Activated CD8-positive, alpha-beta T cell treated with anti-CD3 and anti-CD28 coated beads for 36 hours (primary cell): ENCODE measurements around the gene PRKN. TPM values are rescaled to one million over a fixed set of nuclear protein-coding genes. Genes with fewer than 3 reads are reported as not detected.

Experiments used
- ATAC-seq: fragments of 200-7000 bp; cut with Tn5 transposase; one replicate; pipeline ENCODE4 v1.10.0; 2021; ENCODE audit warnings: mild to moderate bottlenecking, moderate library complexity
- CTCF ChIA-PET: fragments of 350-600 bp; sonication (Branson Sonifier 250); formaldehyde crosslinking; loops from one replicate; lab custom pipeline; 2021; ENCODE audit warnings: antibody characterized with exemption; lab: Charles Lee
- POLR2A ChIA-PET: fragments of 350-600 bp; sonication (Branson Sonifier 250); formaldehyde crosslinking; loops from one replicate; lab custom pipeline; 2021; ENCODE audit warnings: antibody characterized with exemption; lab: Charles Lee
- DNase-seq: peaks from one replicate; pipeline ENCODE4 v3.0.0-alpha.2; 2020
- H3K27ac Mint-ChIP-seq: one replicate; pipeline ENCODE4 v1.8.0; 2021; ENCODE audit warnings: mild to moderate bottlenecking, mixed read lengths
- H3K27me3 Mint-ChIP-seq: one replicate; pipeline ENCODE4 v1.8.0; 2021; ENCODE audit warnings: mixed read lengths
- H3K36me3 Mint-ChIP-seq: one replicate; pipeline ENCODE4 v1.8.0; 2021; ENCODE audit warnings: low read depth, mixed read lengths
- H3K4me1 Mint-ChIP-seq: one replicate; pipeline ENCODE4 v1.8.0; 2021; ENCODE audit warnings: low read depth, mixed read lengths
- H3K4me3 Mint-ChIP-seq: one replicate; pipeline ENCODE4 v1.8.0; 2021; ENCODE audit warnings: mild to moderate bottlenecking, moderate library complexity, mixed read lengths
- H3K9me3 Mint-ChIP-seq: one replicate; pipeline ENCODE4 v1.8.0; 2021; ENCODE audit warnings: mixed read lengths
- intact Hi-C: fragments of 100-400 bp; cut with micrococcal nuclease; formaldehyde crosslinking; loops from one replicate; pipeline ENCODE4 v1.10.0; 2022
- total RNA-seq, 2 experiments: library from RNA; stranded (reverse); gene quantifications; one replicate each; pipeline ENCODE4 v1.2.3, GENCODE V29; 2021
- TF ChIP-seq, protein P1 (sequence below): fragments of 200-600 bp; IDR thresholded peaks from one replicate; pipeline ENCODE4 v1.8.0; 2022; ENCODE audit warnings: antibody characterized with exemption, mild to moderate bottlenecking

The PRKN gene
- total RNA-seq, 2 experiments from 2014 or later, result 1.2 to 1.4 TPM

DNA sequence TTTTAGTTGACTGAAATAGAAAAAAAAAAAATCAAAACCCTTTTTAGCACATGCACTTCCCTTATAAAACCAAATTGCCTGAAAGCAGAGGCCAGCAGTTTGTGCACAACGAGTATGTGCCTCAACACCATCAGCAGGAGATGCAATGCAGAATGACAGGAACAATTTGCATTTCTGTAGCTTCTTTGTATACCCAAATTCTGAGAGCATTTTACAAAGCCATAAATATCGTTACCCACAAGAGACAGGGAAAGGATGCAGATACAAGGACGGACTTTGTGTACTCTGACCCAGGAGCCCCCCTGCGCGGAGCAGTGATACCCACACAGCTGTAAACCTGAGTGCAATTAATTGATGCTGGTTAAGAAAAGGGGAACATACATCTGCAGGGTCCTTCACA, 285.6 kb downstream of the PRKN start:
- CTCF ChIA-PET, result no interaction called here
- Mint-ChIP-seq H3K27ac (no peak overlapping the region), H3K4me1 (no peaks in the 10 kb centered on the region), H3K4me3 (no peak overlapping the region), H3K36me3 (peaks cover 5% of the 10 kb centered on the region), H3K27me3 (no peaks in the 10 kb centered on the region), H3K9me3 (peaks cover 12% of the 10 kb centered on the region)
- TF ChIP-seq, protein P1, sequence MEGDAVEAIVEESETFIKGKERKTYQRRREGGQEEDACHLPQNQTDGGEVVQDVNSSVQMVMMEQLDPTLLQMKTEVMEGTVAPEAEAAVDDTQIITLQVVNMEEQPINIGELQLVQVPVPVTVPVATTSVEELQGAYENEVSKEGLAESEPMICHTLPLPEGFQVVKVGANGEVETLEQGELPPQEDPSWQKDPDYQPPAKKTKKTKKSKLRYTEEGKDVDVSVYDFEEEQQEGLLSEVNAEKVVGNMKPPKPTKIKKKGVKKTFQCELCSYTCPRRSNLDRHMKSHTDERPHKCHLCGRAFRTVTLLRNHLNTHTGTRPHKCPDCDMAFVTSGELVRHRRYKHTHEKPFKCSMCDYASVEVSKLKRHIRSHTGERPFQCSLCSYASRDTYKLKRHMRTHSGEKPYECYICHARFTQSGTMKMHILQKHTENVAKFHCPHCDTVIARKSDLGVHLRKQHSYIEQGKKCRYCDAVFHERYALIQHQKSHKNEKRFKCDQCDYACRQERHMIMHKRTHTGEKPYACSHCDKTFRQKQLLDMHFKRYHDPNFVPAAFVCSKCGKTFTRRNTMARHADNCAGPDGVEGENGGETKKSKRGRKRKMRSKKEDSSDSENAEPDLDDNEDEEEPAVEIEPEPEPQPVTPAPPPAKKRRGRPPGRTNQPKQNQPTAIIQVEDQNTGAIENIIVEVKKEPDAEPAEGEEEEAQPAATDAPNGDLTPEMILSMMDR, result no peak
- no peak for ATAC-seq
- intact Hi-C loops, result no loop called here
- DNase-seq, result no peak
- POLR2A ChIA-PET, result no interaction called here

GRCh38 chr6:162438980-162439379, 288.6 kb downstream of the PRKN start:
- no peaks in the 10 kb centered on the region for H3K27me3 Mint-ChIP-seq
- no peaks in the 10 kb centered on the region for H3K4me1 Mint-ChIP-seq
- intact Hi-C loops, result no loop called here
- H3K36me3 Mint-ChIP-seq, result peaks cover 5% of the 10 kb centered on the region
- no peak overlapping the region for H3K4me3 Mint-ChIP-seq
- TF ChIP-seq, protein P1, result no peak
- H3K27ac Mint-ChIP-seq, result no peak overlapping the region
- no peak for ATAC-seq
- no peak for DNase-seq
- ChIA-PET POLR2A (no interaction called here), CTCF (no interaction called here)
- peaks cover 12% of the 10 kb centered on the region for H3K9me3 Mint-ChIP-seq

GRCh38 chr6:162435071-162435470, 292.5 kb downstream of the PRKN start:
- intact Hi-C loops, result no loop called here
- CTCF ChIA-PET, result no interaction called here

DNA sequence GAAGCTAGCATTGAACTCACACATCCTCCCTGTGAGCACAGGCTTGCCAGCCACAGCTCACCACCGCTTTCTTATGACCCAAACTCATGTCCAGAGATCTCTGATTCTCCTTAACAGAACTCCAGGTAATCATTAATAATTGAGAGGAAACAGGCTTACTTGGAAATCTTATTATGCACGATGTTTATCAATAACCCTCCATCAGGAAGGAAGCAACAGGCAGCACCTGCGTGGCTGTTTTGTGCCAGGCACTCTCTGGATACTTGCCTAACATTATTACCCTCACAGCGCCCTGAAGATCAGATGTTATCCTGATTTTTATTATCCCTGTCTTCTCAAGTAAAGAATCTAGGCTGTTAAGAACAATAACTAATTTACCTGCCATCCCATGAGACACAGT, 306.6 kb downstream of the PRKN start:
- DNase-seq (no peak), ATAC-seq (no peak)
- peaks cover 1% of the 10 kb centered on the region for H3K9me3 Mint-ChIP-seq
- H3K27me3 Mint-ChIP-seq, result no peaks in the 10 kb centered on the region
- intact Hi-C loops, result no loop called here
- peaks cover 4% of the 10 kb centered on the region for H3K36me3 Mint-ChIP-seq
- H3K4me3 Mint-ChIP-seq, result no peak overlapping the region
- no peak overlapping the region for H3K27ac Mint-ChIP-seq
- CTCF ChIA-PET, result interaction anchor here (1.7 kb wide), 1 partner anchor 1003 kb away, joined by 5 read pairs; no protein-coding TSS in a partner anchor
- POLR2A ChIA-PET, result no interaction called here
- TF ChIP-seq, protein P1, result no peak
- no peaks in the 10 kb centered on the region for H3K4me1 Mint-ChIP-seq

More at GRCh38 chr6:162435071-162435470, 292.5 kb downstream of the PRKN start:
- Mint-ChIP-seq H3K27ac (no peak overlapping the region), H3K4me1 (no peaks in the 10 kb centered on the region), H3K27me3 (no peaks in the 10 kb centered on the region), H3K4me3 (no peak overlapping the region), H3K36me3 (no peaks in the 10 kb centered on the region), H3K9me3 (peaks cover 12% of the 10 kb centered on the region)
- TF ChIP-seq, protein P1, result no peak
- POLR2A ChIA-PET, result no interaction called here
- ATAC-seq (no peak), DNase-seq (no peak)

GRCh38 chr6:162416831-162417537, 310.6 kb downstream of the PRKN start:
- Mint-ChIP-seq H3K27me3 (no peaks in the 10 kb centered on the region), H3K9me3 (peaks cover 1% of the 10 kb centered on the region), H3K27ac (no peak overlapping the region), H3K4me3 (no peak overlapping the region), H3K4me1 (no peaks in the 10 kb centered on the region), H3K36me3 (no peaks in the 10 kb centered on the region)
- TF ChIP-seq, protein P1, result no peak
- DNase-seq (no peak), ATAC-seq (no peak)
- ChIA-PET POLR2A (no interaction called here), CTCF (interaction anchor here (1.4 kb wide), 1 partner anchor 13 kb away, joined by 3 read pairs; no protein-coding TSS in a partner anchor)
- intact Hi-C loops, result no loop called here
